Measurements from ENCODE around the gene C1orf116. TPM values are rescaled to one million over a fixed set of nuclear protein-coding genes. Genes with fewer than 3 reads are reported as not detected.

C1orf116 gene
- total RNA-seq, 4 donors from 2014 or later = 0.62 TPM; not detected in 3

DNA sequence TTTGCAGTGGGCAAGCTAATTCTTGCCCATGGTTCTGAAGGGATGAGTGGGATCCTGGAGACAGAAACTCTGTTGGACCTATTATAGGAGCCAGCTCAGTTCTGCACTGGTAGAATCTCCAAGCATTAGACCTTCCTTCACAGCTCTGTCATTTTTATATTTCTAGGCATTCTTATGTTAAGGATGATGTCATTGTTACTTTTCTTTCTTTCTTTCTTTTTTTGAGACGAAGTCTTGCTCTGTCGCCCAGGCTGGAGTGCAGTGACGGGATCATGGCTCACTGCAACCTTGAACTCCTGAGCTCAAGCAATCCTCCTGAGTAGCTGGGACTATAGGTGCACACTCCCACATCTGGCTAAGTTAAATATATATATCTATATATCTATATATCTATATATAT lies 28.0 kb upstream of the C1orf116 start:
- Histone ChIP-seq H3K27me3 (no peaks in the 10 kb centered on the region), H3K27ac (no peak overlapping the region), H3K4me1 (no peaks in the 10 kb centered on the region), H3K4me3 (no peak overlapping the region), H3K9me3 (no peaks in the 10 kb centered on the region), H3K36me3 (no peaks in the 10 kb centered on the region)
- DNase-seq = no peak
- intact Hi-C loops (cut with DNase I; ENCODE audit: low total_unique reads) = no loop called here
- TF ChIP-seq POLR2A (IDR thresholded peaks at IDR 0.05) = no peak
- no peak for TF ChIP-seq CTCF (IDR thresholded peaks at IDR 0.05)

DNA sequence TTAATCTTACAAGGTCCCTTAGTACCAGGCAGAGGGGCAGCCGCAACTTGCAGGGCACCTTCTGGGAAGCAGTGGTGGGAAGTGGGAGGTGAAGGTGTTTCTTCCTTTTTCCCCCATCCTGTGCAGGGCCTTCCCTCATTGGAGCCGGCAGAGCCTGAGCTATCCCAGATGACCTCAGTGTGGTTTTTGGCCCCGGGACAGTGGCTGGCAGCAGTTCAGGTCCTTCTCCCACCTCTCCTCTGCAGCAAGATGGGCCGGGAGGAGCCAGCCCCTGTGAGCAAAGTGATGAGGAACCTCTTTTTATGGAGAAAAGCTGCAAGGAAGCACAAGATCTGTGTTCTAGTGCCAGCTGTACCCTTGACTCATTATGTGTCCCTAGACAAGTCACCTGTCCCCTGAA lies 27.3 kb upstream of the C1orf116 start:
- no peak overlapping the region for H3K4me3 ChIP-seq
- DNase-seq = no peak
- H3K27ac ChIP-seq = no peak overlapping the region
- no peaks in the 10 kb centered on the region for H3K4me1 ChIP-seq
- TF ChIP-seq CTCF (IDR thresholded peaks at IDR 0.05) = no peak
- TF ChIP-seq POLR2A (IDR thresholded peaks at IDR 0.05) = no peak
- H3K9me3 ChIP-seq = no peaks in the 10 kb centered on the region
- intact Hi-C loops (cut with DNase I; ENCODE audit: low total_unique reads) = no loop called here
- no peaks in the 10 kb centered on the region for H3K27me3 ChIP-seq
- H3K36me3 ChIP-seq = no peaks in the 10 kb centered on the region

GRCh38 chr1:207058878-207059867 lies 26.6 kb upstream of the C1orf116 start:
- Histone ChIP-seq H3K9me3 (no peaks in the 10 kb centered on the region), H3K36me3 (no peaks in the 10 kb centered on the region), H3K27me3 (no peaks in the 10 kb centered on the region), H3K4me1 (no peaks in the 10 kb centered on the region), H3K4me3 (no peak overlapping the region), H3K27ac (no peak overlapping the region)
- TF ChIP-seq CTCF (IDR thresholded peaks at IDR 0.05) (no peak), POLR2A (IDR thresholded peaks at IDR 0.05) (no peak)
- intact Hi-C loops (cut with DNase I; ENCODE audit: low total_unique reads) = no loop called here
- no peak for DNase-seq

DNA sequence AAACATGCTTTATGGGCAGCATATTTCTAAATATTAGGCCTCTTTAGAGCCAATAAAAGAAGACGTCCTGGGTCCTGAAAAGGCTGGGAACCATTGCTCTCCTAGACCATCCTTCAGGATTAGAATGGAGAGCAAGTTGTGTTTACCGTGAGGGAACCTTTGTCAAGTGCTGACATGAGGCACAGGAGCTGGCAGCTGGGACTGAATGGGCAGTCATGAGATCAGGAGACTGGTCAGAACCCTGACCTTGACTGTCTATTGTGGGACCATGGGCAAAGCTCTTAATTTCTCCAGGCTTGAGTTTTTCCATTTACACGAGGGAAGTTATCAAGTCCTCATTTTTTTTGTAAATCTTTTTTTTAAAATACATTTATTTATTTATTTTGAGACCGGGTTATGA lies 25.7 kb upstream of the C1orf116 start:
- no peak overlapping the region for H3K27ac ChIP-seq
- no peak overlapping the region for H3K4me3 ChIP-seq
- intact Hi-C loops (cut with DNase I; ENCODE audit: low total_unique reads) = no loop called here
- no peaks in the 10 kb centered on the region for H3K4me1 ChIP-seq
- H3K27me3 ChIP-seq = no peaks in the 10 kb centered on the region
- TF ChIP-seq CTCF (IDR thresholded peaks at IDR 0.05) = no peak
- TF ChIP-seq POLR2A (IDR thresholded peaks at IDR 0.05) = no peak
- DNase-seq = no peak
- no peaks in the 10 kb centered on the region for H3K9me3 ChIP-seq
- H3K36me3 ChIP-seq = no peaks in the 10 kb centered on the region

DNA sequence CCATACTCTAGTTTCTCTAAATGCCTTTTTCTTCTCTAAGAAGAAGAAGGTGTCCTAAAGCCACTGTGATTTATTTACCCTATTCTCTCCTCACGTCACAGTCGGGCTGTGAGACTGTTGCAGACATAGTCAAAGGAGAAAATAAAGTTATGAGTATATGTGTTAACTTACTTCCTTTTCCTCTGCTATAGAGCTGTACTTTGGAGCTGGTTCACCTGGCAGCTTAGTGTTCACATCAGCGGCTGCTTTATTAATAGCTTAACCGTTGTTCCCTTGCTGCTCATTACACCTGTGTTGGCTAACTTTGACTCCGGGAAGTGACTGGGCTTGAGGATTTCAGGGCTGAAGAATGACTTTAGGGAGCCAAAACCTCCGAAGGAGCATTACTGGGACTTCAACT lies 24.1 kb upstream of the C1orf116 start:
- Histone ChIP-seq H3K27me3 (no peaks in the 10 kb centered on the region), H3K4me3 (no peak overlapping the region), H3K27ac (no peak overlapping the region), H3K4me1 (no peaks in the 10 kb centered on the region), H3K9me3 (no peaks in the 10 kb centered on the region), H3K36me3 (no peaks in the 10 kb centered on the region)
- no peak for TF ChIP-seq CTCF (IDR thresholded peaks at IDR 0.05)
- TF ChIP-seq POLR2A (IDR thresholded peaks at IDR 0.05) = no peak
- intact Hi-C loops (cut with DNase I; ENCODE audit: low total_unique reads) = no loop called here
- no peak for DNase-seq
